GM18951 (cell line): ENCODE measurements around the gene CFLAR.

ENCODE experiments used
- POLR2A ChIP-seq: IDR thresholded peaks from 4 replicates; pipeline ENCODE4 v1.6.1; 2011; ENCODE audit warnings: mild to moderate bottlenecking; ENCODE audit not compliant: insufficient read length, insufficient read depth; ENCODE audit errors: extremely low read depth
- in situ Hi-C: fragments of 300-500 bp; cut with MboI; formaldehyde crosslinking; loops from one replicate; pipeline ENCODE4 v1.12.0; 2022; ENCODE audit warnings: low sequenced_read_pairs, mixed read lengths, inconsistent platforms; ENCODE audit not compliant: unreplicated experiment

The CFLAR gene

DNA sequence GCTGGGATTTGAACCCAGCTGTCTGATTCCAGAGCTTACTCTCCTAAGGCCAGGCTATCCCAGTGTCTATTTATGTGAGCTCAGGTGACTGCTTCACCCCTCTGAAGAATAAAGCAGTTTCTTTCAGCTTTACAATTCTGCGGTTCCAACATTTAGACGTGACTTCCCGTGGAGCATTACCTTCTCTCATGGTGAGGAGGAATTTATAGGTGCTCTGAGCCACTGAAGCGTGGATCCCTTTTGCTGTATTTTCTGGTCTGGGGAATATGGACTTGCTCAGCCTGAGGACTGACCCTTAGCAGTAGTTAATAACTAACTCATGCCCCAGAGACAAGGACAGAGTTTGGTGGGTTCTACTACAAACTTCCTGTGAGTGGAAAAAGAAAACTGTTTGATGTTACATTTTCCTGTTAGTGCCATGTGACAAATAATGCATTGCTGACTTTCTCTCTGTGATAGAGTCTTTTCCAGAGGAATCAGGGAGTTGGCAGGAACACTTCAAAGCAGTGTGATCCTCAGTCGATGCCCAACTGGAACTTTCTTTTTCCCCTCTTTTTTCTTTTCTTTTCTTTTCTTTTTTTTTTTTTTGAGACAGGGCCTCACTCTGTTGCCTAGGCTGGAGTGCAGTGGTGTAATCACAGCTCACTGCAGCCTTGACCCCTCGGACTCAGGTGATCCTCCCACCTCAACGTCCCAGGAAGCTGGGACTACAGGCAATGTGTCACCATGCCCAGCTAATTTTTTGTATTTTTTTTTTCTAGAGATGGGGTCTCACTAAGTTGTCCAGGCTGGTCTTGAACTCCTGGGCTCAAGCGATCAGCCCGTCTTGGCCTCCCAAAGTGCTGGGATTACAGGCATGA is 88.9 kb downstream of the CFLAR start:
- in situ Hi-C loops, result no loop called here
- no peak for TF ChIP-seq POLR2A

DNA sequence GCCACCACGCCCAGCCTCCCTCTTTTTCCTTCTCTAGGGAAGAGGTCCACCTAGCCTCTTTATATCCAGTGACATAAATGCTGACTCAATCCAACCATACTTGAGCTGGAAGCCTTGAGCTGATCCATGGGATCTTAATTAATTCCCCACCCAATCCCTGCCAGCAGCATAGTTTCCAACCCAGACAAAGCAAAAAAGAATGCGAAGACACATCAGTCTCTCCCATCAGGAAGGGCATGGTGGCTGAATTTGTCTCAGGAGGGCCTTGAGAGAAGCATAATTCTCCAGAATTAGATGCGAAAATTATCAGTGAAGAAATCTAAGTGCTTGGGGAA is 89.5 kb downstream of the CFLAR start:
- TF ChIP-seq POLR2A, result no peak
- in situ Hi-C loops, result no loop called here

DNA sequence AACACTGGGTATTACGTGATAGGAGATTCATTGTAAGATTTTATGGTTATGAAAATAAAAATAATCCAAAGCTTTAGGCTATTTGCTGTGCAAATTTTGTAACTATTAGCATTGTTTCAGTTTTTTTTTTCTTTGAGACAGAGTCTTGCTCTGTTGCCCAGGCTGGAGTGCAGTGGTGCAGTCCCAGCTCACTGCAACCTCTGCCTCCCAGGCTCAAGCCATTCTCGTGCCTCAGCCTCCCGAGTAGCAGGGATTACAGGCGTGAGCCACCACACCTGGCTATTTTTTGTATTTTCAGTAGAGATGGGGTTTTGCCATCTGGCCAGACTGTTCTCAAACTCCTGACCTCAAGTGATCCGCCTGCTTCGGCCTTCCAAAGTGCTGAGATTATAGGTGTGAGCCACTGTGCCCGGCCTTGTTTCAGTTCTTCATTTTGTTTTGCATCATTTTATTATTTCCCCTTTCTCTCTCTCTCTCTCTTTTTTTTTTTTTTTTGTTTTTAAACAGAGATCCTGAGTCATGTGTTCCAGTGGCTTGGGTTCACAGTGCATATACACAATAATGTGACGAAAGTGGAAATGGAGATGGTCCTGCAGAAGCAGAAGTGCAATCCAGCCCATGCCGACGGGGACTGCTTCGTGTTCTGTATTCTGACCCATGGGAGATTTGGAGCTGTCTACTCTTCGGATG is 92.7 kb downstream of the CFLAR start:
- in situ Hi-C loops, result no loop called here

DNA sequence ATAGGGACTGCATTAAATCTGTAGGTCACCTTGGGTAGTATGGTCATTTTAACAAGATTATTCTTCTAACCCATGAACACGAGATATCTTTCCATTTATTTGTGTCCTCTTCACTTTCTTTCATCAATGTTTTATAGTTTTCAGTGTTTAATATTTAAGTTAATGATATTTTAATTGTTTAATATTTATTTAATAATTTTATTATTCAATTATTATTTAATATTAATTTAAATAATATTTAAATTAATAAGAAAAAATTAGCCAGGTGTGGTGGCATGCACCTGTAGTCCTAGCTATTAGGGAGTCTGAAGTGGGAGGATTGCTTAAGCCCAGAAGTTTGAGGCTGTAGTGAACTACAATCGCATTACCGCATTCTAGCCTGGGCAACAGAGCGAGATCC is 100.0 kb downstream of the CFLAR start:
- TF ChIP-seq POLR2A, result no peak
- in situ Hi-C loops, result no loop called here

More for the DNA sequence above, 92.7 kb downstream of the CFLAR start:
- no peak for TF ChIP-seq POLR2A

- no peak for TF ChIP-seq POLR2A
- in situ Hi-C loops, result no loop called here
These were observed 101.0 kb downstream of the CFLAR start for GRCh38 chr2:201216918-201217317.

DNA sequence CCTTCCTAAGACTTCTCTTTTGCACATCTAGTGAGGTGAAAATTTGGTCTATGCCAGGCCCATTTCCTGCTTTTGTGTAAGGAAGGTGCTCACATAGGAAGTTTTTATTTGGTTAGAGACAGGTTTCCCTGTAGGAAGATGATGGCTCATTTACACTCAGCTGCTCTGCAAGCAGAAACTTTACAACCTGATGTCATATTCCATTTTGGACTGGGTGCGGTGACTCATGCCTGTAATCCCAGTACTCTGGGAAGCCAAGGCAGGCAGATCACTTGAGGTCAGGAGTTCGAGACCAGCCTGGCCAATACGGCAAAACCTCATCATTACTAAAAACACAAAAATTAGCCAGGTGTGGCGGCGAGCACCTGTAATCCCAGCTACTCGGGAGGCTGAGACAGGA is 102.8 kb downstream of the CFLAR start:
- in situ Hi-C loops, result no loop called here
- no peak for TF ChIP-seq POLR2A

DNA sequence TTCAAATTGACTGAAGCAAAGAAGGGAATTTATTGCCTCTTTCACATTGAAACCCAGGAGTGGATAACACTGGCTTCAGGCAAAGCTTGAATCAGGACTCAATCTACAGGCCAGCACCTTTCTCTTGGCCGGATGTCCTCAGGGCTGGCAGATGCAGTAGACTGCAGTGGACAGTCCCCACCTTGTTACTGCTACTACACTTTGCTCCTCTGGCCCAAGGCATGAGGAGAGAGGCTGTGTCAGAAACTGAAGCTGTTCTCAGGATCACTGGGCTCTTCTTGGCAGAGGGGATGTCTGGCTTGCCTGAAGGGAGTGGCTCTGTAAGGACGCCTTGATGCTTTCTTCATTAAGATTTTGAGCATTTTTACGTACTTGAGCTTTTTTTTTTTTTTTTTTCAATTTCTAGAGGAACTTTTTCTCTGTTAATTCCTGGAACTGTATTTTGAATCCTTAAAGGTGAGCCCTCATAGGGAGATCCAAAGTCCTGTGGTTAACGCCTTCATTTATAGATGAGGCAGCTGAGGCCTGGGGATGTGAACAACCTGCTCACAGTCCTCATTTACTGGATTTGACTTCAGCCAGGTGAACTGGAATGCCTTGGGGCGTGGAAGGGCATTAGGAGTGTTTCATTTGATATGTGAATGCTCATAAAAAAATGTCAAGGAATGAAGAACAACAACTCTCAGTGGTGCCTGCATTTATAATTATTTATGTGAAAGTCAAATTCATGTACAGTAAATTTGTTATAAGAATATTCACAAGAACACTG is 103.5 kb downstream of the CFLAR start:
- TF ChIP-seq POLR2A, result no peak
- in situ Hi-C loops, result no loop called here

DNA sequence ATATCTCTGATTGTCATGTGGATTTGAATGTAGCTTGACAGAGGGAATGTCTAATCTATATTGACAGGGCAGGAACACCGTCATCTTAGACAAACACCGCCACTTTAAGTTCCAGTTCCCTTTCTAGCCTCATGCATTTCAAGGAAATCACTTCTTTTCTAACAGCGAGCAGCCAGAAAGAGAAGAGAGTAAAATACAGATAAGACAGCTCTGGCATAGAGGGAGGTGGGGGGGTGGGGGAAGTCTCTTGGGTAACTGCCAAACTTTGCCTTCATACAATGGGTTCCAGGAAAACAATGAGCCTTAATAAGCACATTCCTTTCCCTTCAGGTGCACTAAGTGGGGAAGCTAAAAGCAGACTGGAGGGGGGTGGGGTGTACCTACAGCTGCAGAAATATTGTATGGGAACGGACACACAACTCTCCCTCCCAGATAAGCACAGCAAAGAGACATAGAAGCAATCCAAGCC is 104.2 kb downstream of the CFLAR start:
- in situ Hi-C loops, result no loop called here
- no peak for TF ChIP-seq POLR2A

- in situ Hi-C loops, result no loop called here
- no peak for TF ChIP-seq POLR2A
These were observed 107.4 kb downstream of the CFLAR start for GRCh38 chr2:201223089-201224073.
